K562 (cell line): ENCODE measurements around the gene RERE. TPM values are rescaled to one million over a fixed set of nuclear protein-coding genes. Genes with fewer than 3 reads are reported as not detected.

Source experiments
- CREB3 ChIP-seq: fragments of 450-650 bp; conservative IDR thresholded peaks from 2 replicates; pipeline ENCODE4 v1.6.1; 2016; ENCODE audit warnings: missing genetic modification characterization, low read depth, mild to moderate bottlenecking, missing compliant biosample characterization, moderate library complexity
- CUX1 ChIP-seq: fragments of 200-800 bp; sonication (Bioruptor generic); IDR thresholded peaks from 2 replicates; pipeline ENCODE4 v1.6.1; 2016; ENCODE audit warnings: missing genetic modification characterization, missing compliant biosample characterization
- FOS ChIP-seq: IDR thresholded peaks from 3 replicates; pipeline ENCODE4 v1.6.1; 2011; ENCODE audit not compliant: insufficient read length; ENCODE audit errors: extremely low read depth
- MAFG ChIP-seq: fragments of 450-650 bp; conservative IDR thresholded peaks from 2 replicates; pipeline ENCODE4 v1.6.1; 2016; ENCODE audit warnings: missing genetic modification characterization, missing compliant biosample characterization
- MNT ChIP-seq, 2 experiments: fragments of 450-650 bp; conservative IDR thresholded peaks; 2 replicates each; pipeline ENCODE4 v1.6.1; 2017; ENCODE audit warnings: mild to moderate bottlenecking in 2 of 2, moderate library complexity in 2 of 2
- NR2C2 ChIP-seq, 2 experiments: fragments of 200-800 bp in 1 of 2; sonication (Bioruptor generic) in 1 of 2; sonication (generic) in 1 of 2; formaldehyde crosslinking in 1 of 2; IDR thresholded peaks; 2 replicates each; pipeline versions ENCODE4 v1.6.1 to v1.8.0; 2016 to 2022; ENCODE audit warnings: mild to moderate bottlenecking in 1 of 2, missing compliant biosample characterization in 1 of 2, missing genetic modification characterization in 1 of 2, missing genetic modification reagents in 1 of 2
- polyA plus RNA-seq, 8 experiments: library from polyadenylated mRNA; depleted of rRNA in 4 of 8; stranded (reverse) in 5 of 8; unstranded in 3 of 8; fragments of >200 nt; fragmentation: Nextera tagmentation in 2 of 8; fragmentation: Illumina TruSeq in 1 of 8; extraction: Ambion mirVana in 2 of 8; extraction: Trizol in 1 of 8; gene quantifications; 2 replicates each; pipeline versions ENCODE4 v1.2.1 to v1.2.3, GENCODE V29; 2011 to 2014; ENCODE audit warnings: inconsistent platforms in 1 of 8, missing spikeins in 1 of 8
- total RNA-seq, 7 experiments: library from RNA; depleted of rRNA in 6 of 7; stranded (reverse); fragments of >200 nt in 6 of 7; fragmentation: Illumina TruSeq in 2 of 7; extraction: Trizol in 2 of 7; gene quantifications; 2 replicates each; pipeline versions ENCODE4 v1.2.1 to v1.2.3, GENCODE V29; 2011 to 2021; ENCODE audit warnings: low replicate concordance in 1 of 7

The RERE gene
- total and polyA plus RNA-seq, 9 of the 15 experiments (the other 6 are each of a cell fraction or from before 2014, with no cell fraction given), result 3.0 to 51.5 (median 13.4) TPM

- TF ChIP-seq NR2C2 (CRISPR knock-in tag; IDR thresholded peaks at IDR 0.05), result no peak
- TF ChIP-seq NR2C2 (tag; IDR thresholded peaks at IDR 0.05), result 0 out of 2 replicates have a peak, but pooled peaks have one; percentile 40
- 0 out of 2 replicates have a peak, but pooled peaks have one; percentile 49 for TF ChIP-seq CUX1
- TF ChIP-seq FOS, result no peak
- TF ChIP-seq CREB3 (tag), result 0 out of 2 replicates have a peak, but pooled peaks have one; percentile 22
- TF ChIP-seq MAFG (tag), result peak; percentile 42; the same call in 1 of the 2 replicates
- 0 out of 4 replicates have a peak, but pooled peaks of 1 of the 2 experiments have one; percentile 37 for TF ChIP-seq MNT (conservative IDR thresholded peaks at IDR 0.05)
These were observed 262.4 kb downstream of the RERE start (continued) for GRCh38 chr1:8554956-8555534.
